Right renal pelvis (tissue), 4 donors: ENCODE results near the gene PARP9. TPM values are rescaled to one million over a fixed set of nuclear protein-coding genes. Genes with fewer than 3 reads are reported as not detected.
"Not testable (repeated sequence)": the region's sequence is repeated elsewhere in the genome, so short reads cannot be mapped to it uniquely, and the experiment has no call there.

Experiments
- DNase-seq, 4 donors: peaks; one replicate each; pipeline ENCODE4 v3.0.0-alpha.2; 2013; ENCODE audit warnings: low read depth in 4 of 4, low spot score in 3 of 4, missing footprints in 1 of 4
- polyA plus RNA-seq, 4 donors: library from polyadenylated mRNA; unstranded; fragments of 120-200 nt; gene quantifications; one replicate each; pipeline ENCODE4 v1.2.1, GENCODE V29; 2013; ENCODE audit not compliant: insufficient read length in 4 of 4

The PARP9 gene
- polyA plus RNA-seq, 4 donors: 12.6 to 18.6 (median 17.6) TPM

DNA sequence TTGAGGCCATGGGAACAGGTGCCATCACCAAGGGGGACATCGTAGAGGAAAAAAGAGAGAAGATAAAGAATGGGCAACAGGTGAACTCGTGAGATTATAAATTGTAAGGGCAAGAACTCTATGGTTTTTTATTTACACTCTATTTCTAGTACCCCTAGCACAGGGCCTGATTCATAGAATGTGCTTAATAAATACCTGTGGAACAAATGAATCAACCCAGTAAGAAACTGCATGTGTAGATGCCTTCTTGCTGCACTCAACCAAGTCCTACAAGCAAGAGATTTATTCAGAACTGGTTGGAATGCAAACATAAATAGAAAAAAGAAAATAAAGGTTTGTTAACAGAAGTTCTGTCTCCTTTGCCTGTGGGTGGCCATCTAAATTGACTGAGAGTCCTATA is 30.6 kb downstream of the PARP9 start:
- DNase-seq: no peak

DNA sequence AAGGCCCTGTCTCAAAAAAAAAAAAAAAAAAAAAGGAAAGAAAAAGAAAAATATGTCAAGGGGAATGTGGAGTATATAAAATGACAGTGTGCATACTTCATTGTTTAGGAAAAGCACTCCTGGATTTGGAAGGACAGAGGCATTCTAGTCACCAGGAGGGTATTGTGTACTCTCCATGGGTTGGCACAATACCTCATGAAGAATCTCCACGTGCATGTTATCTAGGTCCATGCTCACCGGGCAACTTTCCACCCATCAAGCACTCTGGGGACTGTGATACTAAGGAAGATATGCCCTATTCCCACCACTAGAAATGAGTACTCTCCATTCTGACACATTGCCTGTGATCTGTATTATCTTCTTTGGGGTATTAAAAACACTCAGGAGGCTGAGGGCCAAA is 33.9 kb downstream of the PARP9 start:
- no peak for DNase-seq

DNA sequence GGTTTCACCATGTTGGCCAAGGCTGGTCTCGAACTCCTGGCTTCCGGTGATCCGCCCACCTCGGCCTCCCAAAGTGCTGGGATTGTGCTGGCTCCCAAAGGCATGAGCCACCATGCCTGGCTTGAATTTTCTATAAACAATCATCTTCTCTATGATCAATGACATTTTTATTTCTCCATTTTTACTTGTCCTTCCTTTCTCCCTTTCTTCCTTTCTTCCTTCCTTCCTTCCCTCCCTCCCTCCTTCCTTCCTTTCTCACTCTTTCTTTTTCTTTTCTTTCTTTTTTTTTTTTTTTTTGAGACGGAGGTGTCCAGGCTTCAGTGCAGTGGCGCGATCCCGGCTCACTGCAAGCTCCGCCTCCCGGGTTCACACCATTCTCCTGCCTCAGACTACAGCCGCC is 40.8 kb downstream of the PARP9 start:
- no peak for DNase-seq

DNA sequence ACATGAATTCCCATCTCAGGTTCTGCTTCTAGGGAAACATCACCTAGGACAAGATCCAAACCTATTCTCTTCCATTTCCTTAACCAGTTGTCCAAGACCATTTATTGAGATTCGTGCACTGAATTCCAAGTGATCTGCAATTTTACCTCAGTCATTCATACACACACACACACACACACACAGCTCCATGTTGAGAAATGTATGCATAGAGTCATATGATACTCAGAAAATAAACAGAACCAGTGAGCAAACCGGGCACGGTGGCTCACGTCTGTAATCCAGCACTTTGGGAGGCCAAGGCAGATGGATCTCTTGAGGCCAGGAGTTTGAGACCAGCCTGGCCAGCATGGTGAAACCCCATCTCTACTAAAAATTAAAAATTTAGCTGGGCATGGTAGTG is 43.2 kb downstream of the PARP9 start:
- no peak for DNase-seq

DNA sequence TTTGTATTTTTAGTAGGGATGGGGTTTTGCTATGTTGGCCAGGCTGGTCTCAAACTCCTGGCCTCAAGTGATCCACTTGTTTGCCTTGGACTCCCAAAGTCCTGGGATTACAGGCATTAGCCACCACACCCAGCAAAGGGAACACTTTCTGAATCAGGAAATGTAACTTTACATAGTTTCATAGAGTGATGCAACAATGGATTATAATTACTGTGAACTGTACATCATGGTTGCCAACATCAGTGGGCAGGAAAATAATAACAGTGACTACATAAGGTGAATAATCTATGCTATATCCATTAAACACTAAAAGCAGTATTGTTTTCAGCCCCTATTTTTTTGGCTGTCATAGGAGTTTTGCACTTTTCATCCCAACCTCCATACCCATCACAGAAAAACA is 44.4 kb downstream of the PARP9 start:
- no peak for DNase-seq

DNA sequence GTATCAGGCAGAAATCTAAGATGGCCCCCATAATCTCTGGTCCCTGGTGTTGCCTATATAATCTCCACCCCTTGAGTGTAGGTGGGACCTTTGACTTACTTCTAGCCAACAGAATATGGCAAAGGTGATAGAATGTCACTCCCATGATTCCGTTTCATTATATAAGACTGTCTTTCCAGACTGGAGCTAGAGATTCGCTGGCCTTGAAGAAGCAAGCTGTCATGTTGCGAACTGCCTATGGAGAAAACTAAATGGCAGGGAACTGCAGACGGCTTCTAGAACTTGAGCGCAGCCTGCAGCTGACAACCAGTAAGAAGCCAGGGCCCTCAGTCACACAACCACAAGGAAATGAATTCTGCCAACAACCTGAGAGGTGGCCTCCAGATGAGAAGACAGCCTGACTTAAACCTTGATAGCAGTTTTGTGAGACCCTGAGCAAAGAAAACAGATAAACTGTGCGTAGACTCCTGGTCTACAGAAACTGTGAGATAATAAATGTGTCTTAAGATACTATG is 47.2 kb downstream of the PARP9 start:
- no peak for DNase-seq

DNA sequence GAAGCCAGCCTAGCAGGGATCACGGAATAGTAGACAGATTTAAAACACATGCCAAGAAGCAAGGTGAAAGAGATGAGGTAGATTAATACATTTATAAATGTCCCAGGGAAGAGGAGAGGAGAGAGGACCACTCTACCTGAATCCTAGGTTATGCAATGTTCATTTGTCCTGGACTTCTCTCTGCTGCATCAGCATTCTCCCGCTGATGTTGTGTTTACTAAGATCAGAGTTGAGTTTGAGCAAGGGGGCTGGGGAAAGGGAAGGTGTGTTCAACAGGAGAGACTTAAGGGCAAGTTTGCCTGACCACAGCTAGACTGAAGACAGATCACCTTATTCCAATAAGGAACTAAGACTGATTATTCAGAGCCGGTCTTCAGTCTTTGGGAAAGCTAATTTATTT is 48.2 kb downstream of the PARP9 start:
- DNase-seq: no peak

DNA sequence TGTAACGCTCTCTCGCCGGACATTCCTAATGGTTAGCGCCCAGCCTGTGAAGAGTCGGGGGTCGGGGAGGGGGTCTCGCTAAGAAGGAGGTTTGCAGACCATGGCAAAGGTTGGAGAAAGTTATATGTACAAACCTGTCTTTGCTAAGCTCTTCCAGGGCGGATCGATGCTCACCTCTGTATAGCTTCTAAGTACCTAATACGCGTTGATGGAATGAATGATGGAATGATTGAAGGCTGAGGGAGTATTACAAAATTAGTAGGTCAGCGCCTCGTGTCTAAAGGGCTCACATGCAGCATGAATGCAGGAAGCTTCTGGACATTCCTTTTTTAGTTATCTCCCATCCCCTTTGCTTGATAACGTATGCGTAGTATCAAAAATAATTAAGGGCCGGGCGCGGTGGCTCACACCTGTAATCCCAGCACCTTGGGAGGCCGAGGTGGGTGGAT is 49.1 kb downstream of the PARP9 start:
- DNase-seq: peak in 1 of 4 donors; percentile 0

DNA sequence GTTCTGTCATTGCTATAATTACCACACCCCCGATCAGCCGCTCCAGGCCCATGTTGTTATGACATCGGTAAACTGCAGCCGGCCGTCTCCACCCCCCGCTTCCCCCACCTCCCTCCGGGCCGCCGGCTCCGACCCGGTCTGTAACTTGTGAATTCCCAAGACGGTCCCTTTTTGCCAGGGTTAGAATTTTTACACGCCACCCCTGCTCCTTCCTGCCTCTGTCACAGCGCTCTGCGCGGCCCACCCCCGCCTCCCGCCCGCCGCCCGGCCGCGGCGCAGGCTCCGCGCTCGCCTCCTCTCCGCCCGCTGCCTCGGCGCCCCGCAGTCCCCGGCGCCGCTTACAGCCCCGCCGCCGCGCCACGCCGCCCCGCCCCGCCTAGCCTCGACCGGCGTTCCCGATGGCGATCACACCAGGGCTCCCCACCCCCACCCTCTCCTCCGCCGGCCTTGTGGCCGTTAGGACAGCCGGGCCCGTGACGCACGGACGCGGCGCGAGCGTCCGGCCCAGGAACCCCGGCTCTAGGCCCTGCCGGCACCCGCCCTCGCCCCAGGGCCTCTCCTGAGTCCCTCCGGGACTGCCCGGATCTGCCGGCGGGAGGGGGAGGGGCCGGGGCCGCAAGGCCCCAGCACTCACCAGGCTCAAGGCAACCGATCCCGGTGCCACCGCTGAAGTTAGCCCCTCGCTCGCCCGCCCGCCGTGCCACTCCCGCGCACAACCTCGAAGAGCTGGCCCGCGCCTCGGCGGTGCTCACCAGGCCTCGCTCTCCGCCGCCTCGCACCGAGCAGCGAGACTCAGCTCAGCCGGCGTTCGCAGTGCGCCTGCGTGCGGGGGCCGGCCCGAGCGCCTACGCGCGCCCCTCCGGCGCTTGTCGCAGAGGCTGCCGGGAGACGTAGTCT is 49.7 kb downstream of the PARP9 start, which contains the start of gene KPNA1:
TSS of gene KPNA1 (minus strand) at position 817 of the 897 bp plus-strand sequence. CDS start 18,374 bp downstream, outside the sequence.
- DNase-seq: peak; percentile 78 to 88 (median 83)

DNA sequence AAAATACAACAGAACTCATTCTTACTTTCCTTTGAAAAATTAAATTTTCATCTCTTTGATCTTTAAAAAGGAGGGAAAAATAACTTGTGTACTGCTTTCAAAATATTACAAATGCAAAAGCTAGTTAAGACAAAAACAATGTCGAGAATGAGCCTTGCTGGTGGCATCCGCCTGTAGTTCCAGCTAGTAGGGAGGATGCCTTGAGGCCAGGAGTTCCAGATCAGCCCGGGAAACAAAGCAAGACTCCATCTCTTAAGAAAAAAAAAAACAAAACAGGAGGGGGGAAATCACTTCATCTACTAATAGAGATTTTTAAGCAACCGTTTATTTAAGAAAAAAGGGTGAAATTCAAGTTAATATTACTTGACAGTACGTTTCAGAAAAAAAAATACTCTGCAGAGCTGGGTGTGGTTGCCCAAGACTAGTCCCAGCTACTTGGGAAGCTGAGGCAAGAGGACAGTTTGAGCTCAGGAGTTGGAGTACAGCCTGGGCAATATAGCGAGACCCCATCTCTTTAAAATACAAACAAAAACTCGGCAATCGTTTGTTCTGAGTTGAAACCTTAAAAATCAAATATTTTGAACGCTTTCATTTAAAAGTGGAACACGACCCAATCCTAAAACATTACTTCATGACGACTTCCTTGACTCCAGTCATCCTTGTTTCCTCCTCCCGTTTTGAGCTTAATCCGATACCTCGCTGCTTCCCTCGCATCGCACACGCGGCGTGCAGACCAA is 50.5 kb downstream of the PARP9 start:
- no peak for DNase-seq

DNA sequence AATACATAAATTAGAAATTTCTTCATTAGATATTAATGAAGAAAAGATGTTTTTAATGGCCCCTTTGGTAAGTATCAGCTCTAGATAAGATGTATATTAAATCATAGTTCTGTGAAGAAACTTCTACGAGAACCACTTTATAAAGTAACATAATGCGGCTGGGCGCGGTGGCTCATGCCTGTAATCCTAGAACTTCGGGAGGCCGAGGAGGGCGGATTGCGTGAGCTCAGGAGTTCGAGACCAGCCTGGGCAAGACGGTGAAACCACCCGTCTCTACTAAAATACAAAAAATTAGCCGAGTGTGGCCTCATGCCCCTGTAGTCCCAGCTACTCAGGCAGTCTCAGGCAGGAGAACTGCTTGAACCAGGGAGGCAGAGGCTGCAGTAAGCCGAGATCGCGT is 51.8 kb downstream of the PARP9 start:
- no peak for DNase-seq

DNA sequence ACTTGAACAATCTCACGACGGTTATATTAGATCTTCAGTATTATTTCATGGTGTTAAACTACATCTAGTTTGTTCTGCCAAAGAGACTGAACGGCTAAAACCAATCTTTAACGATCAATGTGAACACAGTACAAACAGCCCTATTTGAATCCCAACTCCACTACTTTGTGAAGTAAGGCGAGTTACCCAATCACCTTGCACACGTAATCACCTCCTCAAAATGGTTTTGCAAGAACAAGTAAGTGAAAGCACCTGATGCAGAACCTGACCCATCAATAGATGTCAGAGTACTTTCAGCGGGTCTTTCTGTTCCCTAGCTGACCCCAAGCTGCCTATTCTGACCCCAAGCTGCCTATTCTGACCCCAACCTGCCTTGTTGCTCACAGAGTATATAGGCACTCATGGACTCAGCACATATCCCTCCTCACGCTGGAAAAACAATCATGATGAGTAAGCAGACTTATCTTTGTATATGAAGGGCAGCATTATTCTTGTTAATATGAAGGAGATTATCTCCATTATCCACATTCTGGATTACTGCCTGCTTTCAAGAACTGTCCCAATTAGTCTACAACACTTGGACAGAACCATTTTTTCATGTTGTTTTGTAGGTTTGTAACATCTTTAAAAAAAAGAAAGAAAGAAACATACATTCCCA is 53.1 kb downstream of the PARP9 start:
- DNase-seq: no peak

DNA sequence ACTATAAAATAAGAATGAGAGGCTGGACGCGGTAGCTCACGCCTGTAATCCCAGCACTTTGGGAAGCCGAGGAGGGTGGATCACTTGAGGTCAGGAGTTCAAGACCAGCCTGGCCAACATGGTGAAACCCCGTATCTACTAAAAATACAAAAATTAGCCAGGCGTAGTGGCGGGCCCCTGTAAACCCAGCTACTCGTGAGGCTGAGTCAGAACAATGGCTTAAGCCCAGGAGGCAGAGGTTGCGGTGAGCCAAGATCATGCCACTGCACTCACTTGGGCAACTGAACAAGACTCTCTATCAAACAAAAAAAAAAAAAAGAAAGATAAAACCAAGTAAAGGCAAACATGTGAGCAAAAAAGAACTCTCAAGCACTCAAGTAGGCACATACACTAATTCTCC is 55.2 kb downstream of the PARP9 start:
- not testable (repeated sequence) for DNase-seq

DNA sequence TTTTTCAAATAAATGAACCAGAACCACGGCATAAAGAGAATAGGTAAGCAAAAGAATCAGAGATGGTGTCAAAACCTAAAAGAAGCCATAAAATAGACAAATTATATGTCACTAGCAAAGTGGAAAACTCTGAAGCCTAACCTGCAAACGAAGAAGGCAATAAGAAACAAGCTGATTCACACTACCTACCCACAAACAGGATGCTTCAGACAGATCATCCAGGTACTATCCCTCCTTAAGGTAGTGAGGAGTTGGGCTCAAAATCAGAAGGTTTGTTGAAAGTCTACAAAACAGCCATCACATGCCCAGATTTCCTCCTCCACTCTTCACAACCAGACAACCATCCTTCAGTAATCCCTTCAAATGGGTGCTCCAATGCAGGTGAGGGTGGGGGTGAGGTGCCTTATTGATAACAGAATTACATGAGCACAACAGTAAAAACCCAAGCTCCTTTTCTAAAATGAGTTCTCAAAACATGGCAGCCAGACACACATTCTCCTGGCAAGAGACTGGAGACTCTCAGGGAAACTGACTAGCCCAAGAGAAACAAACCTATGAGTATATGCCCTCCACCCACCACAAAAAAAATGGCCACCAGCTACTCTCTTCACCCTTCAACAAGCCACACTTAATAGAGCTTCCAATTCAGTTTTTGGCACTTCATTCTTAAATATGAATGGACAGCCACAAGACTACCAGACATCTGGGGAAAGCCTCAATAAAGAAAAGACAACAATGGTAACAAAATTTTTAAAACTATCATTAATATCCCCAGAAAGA is 55.8 kb downstream of the PARP9 start:
- no peak for DNase-seq

DNA sequence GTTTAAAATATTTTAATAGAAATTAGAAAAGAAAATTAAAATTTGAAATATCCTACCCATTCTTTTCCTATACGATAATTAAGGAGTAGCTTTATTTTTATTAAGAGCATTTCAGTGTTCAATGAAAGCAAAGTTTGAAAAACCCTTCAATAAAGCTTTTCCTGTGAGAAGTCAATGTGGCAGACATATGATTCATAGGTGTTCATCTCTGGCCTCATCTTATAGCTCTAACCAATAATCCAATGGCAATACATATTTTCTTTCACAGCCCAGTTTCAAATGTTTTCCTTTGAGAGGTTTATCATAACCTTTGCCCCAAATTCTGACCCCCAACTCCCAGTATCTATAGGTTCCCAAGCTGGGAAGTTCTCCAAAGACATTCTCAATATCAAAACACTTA is 57.6 kb downstream of the PARP9 start:
- no peak for DNase-seq

DNA sequence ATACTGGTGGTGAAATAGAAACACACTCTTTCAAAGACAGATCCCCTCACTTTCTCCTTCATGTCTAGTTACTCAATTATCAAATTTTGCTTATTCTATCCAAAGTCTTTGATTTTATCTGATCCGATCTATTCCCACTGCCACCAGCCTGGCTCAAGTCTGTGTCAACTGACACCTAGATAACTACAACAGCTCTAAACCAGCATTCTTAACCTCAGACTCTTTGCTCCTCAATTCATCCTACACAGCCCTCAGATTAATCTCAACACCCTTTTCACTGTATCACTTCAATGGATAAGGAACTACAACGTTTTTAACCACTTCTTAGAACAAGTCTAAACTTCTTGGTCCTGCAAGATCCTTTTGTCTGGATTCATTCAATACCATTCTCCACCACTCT is 58.4 kb downstream of the PARP9 start:
- no peak for DNase-seq

DNA sequence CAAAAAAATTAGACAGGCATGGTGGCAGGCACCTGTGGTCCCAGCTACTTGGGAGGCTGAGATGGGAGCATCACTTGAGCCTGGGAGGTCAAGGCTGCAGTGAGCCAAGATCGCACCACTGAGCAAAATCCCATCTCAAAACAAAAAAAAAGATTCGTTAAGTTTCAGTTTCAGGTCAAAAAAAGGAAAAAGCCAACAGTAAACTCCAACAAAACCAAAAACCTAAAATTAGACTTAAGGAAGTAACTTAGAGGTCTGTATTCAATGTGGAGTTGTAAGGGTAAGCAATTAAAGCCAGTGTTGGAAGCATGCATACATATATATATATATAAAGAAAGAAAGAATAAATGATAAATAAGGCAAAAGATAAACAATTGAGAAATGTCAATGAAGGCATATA is 61.2 kb downstream of the PARP9 start:
- DNase-seq: no peak

DNA sequence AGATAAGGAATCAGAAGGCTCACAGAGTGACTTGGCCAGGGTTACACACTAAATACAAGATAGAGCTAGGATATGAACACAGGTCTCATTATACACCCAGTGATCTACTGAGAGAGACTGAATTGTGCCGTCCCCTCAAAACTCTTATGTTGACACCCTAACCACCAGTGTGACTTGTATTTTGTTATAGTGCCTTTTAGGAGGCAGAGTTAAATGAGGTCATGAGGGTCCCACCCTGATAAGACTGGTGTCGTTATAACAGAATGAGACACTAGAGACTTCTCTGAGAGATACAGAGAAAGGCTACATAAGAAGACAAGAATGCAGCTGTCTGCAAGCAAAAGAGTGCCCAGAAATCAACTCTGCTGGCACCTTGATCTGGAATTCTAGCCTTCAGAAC is 62.0 kb downstream of the PARP9 start:
- no peak for DNase-seq

DNA sequence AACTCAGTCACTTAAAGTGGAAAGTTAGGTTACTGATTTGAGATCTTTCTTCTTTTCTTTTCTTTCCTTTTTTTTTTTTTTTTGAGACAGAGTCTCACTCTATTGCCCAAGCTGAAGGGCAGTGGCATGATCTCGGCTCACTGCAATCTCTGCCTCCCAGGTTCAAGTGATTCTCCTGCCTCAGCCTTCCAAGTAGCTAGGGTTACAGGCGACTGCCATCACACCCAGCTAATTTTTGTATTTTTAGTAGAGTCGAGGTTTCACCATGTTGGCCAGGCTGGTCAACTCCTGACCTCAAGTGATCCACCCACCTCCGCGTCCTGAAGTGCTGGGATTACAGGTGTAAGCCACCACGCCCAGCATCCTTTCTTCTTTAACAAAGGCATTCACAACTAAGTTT is 63.1 kb downstream of the PARP9 start:
- DNase-seq: not testable (repeated sequence)

DNA sequence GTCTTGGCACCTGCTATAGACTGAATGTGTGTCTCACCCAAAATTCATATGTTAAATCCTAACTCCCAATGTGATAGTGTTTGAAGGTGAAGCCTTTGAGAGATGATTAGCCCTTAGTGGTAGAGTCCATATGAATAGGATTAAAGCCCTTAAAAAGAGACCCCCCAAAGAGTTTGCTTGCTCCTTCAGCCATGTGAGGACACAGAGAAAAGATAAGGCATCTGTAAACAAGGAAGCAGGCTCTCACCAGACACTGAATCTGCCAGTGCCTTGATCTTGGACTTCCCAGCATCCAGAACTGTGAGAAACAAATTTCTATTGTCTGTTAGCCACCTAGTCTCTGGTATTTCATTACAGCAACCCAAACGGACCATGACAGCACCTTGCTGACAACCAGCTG is 65.9 kb downstream of the PARP9 start:
- no peak for DNase-seq
